Natural killer cell (primary cell): ENCODE data around the gene CREB5. TPM values are rescaled to one million over a fixed set of nuclear protein-coding genes. Genes with fewer than 3 reads are reported as not detected.

ENCODE experiments used
- ATAC-seq, 3 donors: fragments of 150-1000 bp in 2 of 3; fragments of 200-7000 bp in 1 of 3; cut with Tn5 transposase; 1 replicate in 1 of 3; 2 replicates in 2 of 3; pipeline ENCODE4 v1.10.0; 2021; ENCODE audit warnings: mild to moderate bottlenecking in 2 of 3, moderate library complexity in 2 of 3
- DNase-seq, 2 donors: peaks; one replicate each; pipeline versions ENCODE4 v3.0.0 to v3.0.0-alpha.2; 2013 to 2021; ENCODE audit warnings: mixed read lengths in 1 of 2
- H3K27ac ChIP-seq: one replicate; pipeline ENCODE4 v1.5.1; 2013; ENCODE audit warnings: mild to moderate bottlenecking, low read length
- H3K27me3 ChIP-seq: one replicate; pipeline ENCODE4 v1.6.1; 2013; ENCODE audit warnings: low read length; ENCODE audit not compliant: control insufficient read depth, insufficient read depth
- H3K36me3 ChIP-seq: one replicate; pipeline ENCODE4 v1.6.1; 2013; ENCODE audit warnings: low read length; ENCODE audit not compliant: control insufficient read depth, insufficient read depth
- H3K4me1 ChIP-seq: one replicate; pipeline ENCODE4 v1.6.1; 2013; ENCODE audit warnings: low read length; ENCODE audit not compliant: control insufficient read depth, insufficient read depth
- H3K4me3 ChIP-seq: one replicate; pipeline ENCODE4 v1.5.1; 2013; ENCODE audit warnings: low read length
- H3K9me3 ChIP-seq: one replicate; pipeline ENCODE4 v1.6.1; 2013; ENCODE audit warnings: low read length; ENCODE audit not compliant: control insufficient read depth, insufficient read depth
- H3K27ac Mint-ChIP-seq, 2 donors: one replicate each; pipeline ENCODE4 v1.8.0; 2022; ENCODE audit warnings: mild to moderate bottlenecking in 2 of 2, mixed read lengths in 2 of 2, moderate library complexity in 1 of 2
- H3K27me3 Mint-ChIP-seq, 2 donors: one replicate each; pipeline ENCODE4 v1.8.0; 2022; ENCODE audit warnings: low read depth in 2 of 2, mixed read lengths in 2 of 2
- H3K36me3 Mint-ChIP-seq: one replicate; pipeline ENCODE4 v1.8.0; 2022; ENCODE audit warnings: mixed read lengths
- H3K4me1 Mint-ChIP-seq, 2 donors: one replicate each; pipeline ENCODE4 v1.8.0; 2022; ENCODE audit warnings: mixed read lengths in 2 of 2
- H3K4me3 Mint-ChIP-seq: one replicate; pipeline ENCODE4 v1.8.0; 2022; ENCODE audit warnings: mild to moderate bottlenecking, moderate library complexity, mixed read lengths
- H3K9me3 Mint-ChIP-seq, 2 donors: one replicate each; pipeline ENCODE4 v1.8.0; 2022; ENCODE audit warnings: mixed read lengths in 2 of 2
- WGBS: methylation state at CpG from one replicate; pipeline ENCODE4 v1.1.7; 2013; ENCODE audit warnings: missing lambda C conversion rate; ENCODE audit not compliant: insufficient coverage; 5-methylcytosine and 5-hydroxymethylcytosine counted together
- intact Hi-C: fragments of 100-400 bp; cut with micrococcal nuclease; formaldehyde crosslinking; loops from one replicate; pipeline ENCODE4 v1.14.2; 2022
- total RNA-seq, 4 donors: library from RNA; stranded (reverse); fragments of 120-200 nt in 1 of 4; gene quantifications; one replicate each; pipeline versions ENCODE4 v1.2.3 to v1.2.4, GENCODE V29; 2013 to 2022
- TF ChIP-seq, protein P1 (sequence below): fragments of 200-600 bp; IDR thresholded peaks from one replicate; pipeline ENCODE4 v1.8.0; 2022; ENCODE audit warnings: antibody characterized with exemption

CREB5 gene
- total RNA-seq, 3 donors from 2014 or later (not counting 1 experiment from before 2014, with no cell fraction given): 0.52 to 7.0 (median 0.89) TPM

DNA sequence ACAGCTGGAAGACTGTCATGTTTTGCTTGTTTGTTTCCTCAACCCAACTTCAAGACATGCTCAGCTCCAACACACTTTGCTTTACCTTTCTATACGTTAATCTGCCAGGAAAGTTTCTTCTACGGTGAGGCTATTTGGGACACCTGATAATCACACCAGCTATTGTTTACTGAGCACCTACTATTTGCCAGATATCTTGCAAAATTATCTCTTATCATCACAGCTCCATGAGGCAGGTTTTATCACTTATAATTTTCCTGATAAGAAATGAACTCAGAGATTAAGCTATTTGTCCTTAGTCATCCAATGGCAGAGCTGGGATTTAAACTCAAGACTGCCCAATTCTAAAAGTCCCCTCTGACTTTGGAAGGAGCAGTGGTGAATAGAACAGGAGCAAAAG, 117.4 kb downstream of the CREB5 start:
- Histone ChIP-seq H3K9me3 (no peaks in the 10 kb centered on the region), H3K4me1 (no peaks in the 10 kb centered on the region), H3K27me3 (no peaks in the 10 kb centered on the region), H3K36me3 (no peaks in the 10 kb centered on the region), H3K27ac (no peak overlapping the region), H3K4me3 (no peak overlapping the region)
- H3K4me1 Mint-ChIP-seq: no peaks in the 10 kb centered on the region
- intact Hi-C loops: no loop called here
- peaks cover 0 to 23% of the 10 kb centered on the region in 2 donors for H3K27me3 Mint-ChIP-seq
- WGBS: 98% methylated on average over 2 of the region's 2 CpGs
- TF ChIP-seq, protein P1, sequence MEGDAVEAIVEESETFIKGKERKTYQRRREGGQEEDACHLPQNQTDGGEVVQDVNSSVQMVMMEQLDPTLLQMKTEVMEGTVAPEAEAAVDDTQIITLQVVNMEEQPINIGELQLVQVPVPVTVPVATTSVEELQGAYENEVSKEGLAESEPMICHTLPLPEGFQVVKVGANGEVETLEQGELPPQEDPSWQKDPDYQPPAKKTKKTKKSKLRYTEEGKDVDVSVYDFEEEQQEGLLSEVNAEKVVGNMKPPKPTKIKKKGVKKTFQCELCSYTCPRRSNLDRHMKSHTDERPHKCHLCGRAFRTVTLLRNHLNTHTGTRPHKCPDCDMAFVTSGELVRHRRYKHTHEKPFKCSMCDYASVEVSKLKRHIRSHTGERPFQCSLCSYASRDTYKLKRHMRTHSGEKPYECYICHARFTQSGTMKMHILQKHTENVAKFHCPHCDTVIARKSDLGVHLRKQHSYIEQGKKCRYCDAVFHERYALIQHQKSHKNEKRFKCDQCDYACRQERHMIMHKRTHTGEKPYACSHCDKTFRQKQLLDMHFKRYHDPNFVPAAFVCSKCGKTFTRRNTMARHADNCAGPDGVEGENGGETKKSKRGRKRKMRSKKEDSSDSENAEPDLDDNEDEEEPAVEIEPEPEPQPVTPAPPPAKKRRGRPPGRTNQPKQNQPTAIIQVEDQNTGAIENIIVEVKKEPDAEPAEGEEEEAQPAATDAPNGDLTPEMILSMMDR: no peak
- H3K27ac Mint-ChIP-seq: no peak overlapping the region
- H3K36me3 Mint-ChIP-seq: no peaks in the 10 kb centered on the region
- no peaks in the 10 kb centered on the region for H3K9me3 Mint-ChIP-seq
- no peak overlapping the region for H3K4me3 Mint-ChIP-seq
- no peak for DNase-seq
- ATAC-seq: no peak

DNA sequence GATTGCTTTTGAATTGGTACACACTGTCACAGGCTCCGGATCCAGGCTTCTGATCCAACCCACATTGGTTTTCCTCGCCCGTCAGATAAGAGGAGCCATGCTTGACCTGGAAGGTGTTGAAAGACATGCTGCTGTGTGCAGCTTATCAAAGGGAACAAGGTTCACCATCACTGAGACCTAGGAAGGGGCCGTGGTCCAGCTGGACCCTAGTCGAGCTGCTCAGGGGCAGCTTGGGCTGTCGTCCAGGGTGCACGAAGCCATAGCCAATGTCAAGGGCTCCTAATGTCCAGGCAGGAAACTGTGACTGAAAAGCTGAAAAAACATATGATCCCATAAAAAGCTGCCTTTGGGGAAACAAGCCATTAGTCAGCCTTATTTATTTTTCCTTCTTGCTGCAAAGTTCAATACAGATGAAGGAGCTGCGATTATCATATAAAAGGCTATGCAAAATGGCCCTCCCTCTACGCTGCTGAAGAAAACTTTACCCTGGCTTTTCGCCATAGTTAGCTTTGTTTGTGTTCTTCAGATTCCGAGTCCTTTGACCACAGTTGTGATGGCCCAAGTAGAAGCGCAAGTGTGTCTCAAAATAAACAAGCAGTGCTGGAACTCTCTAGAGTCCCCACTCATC, 118.0 kb downstream of the CREB5 start:
- H3K9me3 ChIP-seq: no peaks in the 10 kb centered on the region
- DNase-seq: no peak
- no peak overlapping the region for H3K4me3 ChIP-seq
- no peaks in the 10 kb centered on the region for H3K4me1 ChIP-seq
- no peaks in the 10 kb centered on the region for H3K4me1 Mint-ChIP-seq
- H3K9me3 Mint-ChIP-seq: no peaks in the 10 kb centered on the region
- H3K27ac ChIP-seq: no peak overlapping the region
- no peaks in the 10 kb centered on the region for H3K36me3 Mint-ChIP-seq
- WGBS: 90% methylated on average over 12 of the region's 12 CpGs
- TF ChIP-seq, protein P1: no peak
- peaks cover 0 to 23% of the 10 kb centered on the region in 2 donors for H3K27me3 Mint-ChIP-seq
- no peaks in the 10 kb centered on the region for H3K27me3 ChIP-seq
- H3K27ac Mint-ChIP-seq: no peak overlapping the region
- H3K36me3 ChIP-seq: no peaks in the 10 kb centered on the region
- H3K4me3 Mint-ChIP-seq: no peak overlapping the region
- intact Hi-C loops: no loop called here
- no peak for ATAC-seq

DNA sequence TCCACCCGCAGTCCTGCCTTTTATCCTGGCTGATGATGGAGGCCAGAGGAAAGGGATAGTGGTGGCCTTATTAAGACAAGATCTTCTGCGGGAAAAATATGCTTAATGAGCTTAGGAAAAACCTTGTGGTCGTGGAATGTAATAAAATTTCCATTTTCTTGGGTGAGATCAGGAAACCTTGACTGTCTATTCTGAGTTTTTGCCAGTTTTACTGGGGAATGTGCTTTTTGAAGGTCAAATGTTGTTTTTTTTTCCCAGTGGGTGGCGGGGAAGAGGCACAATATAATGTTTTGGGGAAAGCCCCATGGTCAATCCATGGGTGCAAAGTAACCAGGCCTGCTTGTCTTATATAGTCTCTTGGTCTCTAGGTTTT, 118.5 kb downstream of the CREB5 start:
- WGBS: 62% methylated on average over 4 of the region's 4 CpGs
- no peak for DNase-seq
- Histone ChIP-seq H3K36me3 (no peaks in the 10 kb centered on the region), H3K27me3 (no peaks in the 10 kb centered on the region), H3K27ac (no peak overlapping the region), H3K4me3 (no peak overlapping the region), H3K9me3 (no peaks in the 10 kb centered on the region), H3K4me1 (no peaks in the 10 kb centered on the region)
- no peak overlapping the region for H3K27ac Mint-ChIP-seq
- no peaks in the 10 kb centered on the region for H3K4me1 Mint-ChIP-seq
- no peaks in the 10 kb centered on the region for H3K36me3 Mint-ChIP-seq
- TF ChIP-seq, protein P1: no peak
- no peak for ATAC-seq
- H3K4me3 Mint-ChIP-seq: no peak overlapping the region
- peaks cover 3 to 23% of the 10 kb centered on the region in 2 donors for H3K27me3 Mint-ChIP-seq
- intact Hi-C loops: no loop called here
- no peaks in the 10 kb centered on the region for H3K9me3 Mint-ChIP-seq

DNA sequence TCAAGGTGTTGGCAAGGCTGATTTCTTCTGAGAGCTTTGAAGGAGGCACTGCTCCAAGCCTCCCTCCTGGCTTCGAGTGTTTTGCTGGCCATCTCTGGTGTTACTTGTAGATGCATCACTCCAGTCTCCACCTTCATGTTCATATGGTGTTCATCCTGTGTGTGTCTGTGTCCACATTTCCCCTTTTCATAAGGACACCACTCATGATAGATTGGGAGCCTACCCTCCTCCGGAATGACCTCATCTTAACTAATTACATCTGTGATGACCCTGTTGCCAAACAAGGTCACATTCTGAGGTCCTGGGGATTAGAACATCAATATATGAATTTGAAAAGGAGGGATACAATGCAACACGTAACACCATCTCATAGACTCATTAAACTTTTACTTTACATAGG, 119.0 kb downstream of the CREB5 start:
- WGBS: 68% methylated on average over 1 of the region's 3 CpGs
- no peak overlapping the region for H3K27ac ChIP-seq
- no peaks in the 10 kb centered on the region for H3K9me3 ChIP-seq
- no peak overlapping the region for H3K27ac Mint-ChIP-seq
- intact Hi-C loops: no loop called here
- no peaks in the 10 kb centered on the region for H3K27me3 ChIP-seq
- no peak overlapping the region for H3K4me3 ChIP-seq
- no peaks in the 10 kb centered on the region for H3K36me3 Mint-ChIP-seq
- TF ChIP-seq, protein P1: no peak
- H3K9me3 Mint-ChIP-seq: no peaks in the 10 kb centered on the region
- H3K27me3 Mint-ChIP-seq: peaks cover 3 to 23% of the 10 kb centered on the region in 2 donors
- DNase-seq (no peak), ATAC-seq (no peak)
- no peak overlapping the region for H3K4me3 Mint-ChIP-seq
- no peaks in the 10 kb centered on the region for H3K4me1 ChIP-seq
- H3K36me3 ChIP-seq: no peaks in the 10 kb centered on the region
- H3K4me1 Mint-ChIP-seq: no peaks in the 10 kb centered on the region
